HCT116 (cell line): ENCODE data around the gene SGIP1.

ENCODE experiments used
- EGR1 ChIP-seq: IDR thresholded peaks from 2 replicates; pipeline ENCODE4 v1.6.1; 2012; ENCODE audit warnings: low read depth
- EZH2 ChIP-seq: fragments of 200-600 bp; sonication (generic); IDR thresholded peaks from 2 replicates; pipeline ENCODE4 v1.6.1; 2017; ENCODE audit warnings: antibody characterized with exemption, mixed run types
- POLR2AphosphoS5 ChIP-seq: IDR thresholded peaks from 2 replicates; pipeline ENCODE4 v1.6.1; 2011; ENCODE audit warnings: mild to moderate bottlenecking, low read depth, low read length, moderate library complexity
- RAD21 ChIP-seq: IDR thresholded peaks from 2 replicates; pipeline ENCODE4 v1.6.1; 2012; ENCODE audit warnings: low read depth, mild to moderate bottlenecking
- TCF7L2 ChIP-seq: IDR thresholded peaks from 2 replicates; pipeline ENCODE4 v1.7.0; 2011; ENCODE audit warnings: borderline replicate concordance, inconsistent platforms; ENCODE audit not compliant: insufficient read depth, insufficient read length; ENCODE audit errors: extremely low read depth
- YY1 ChIP-seq: IDR thresholded peaks from 2 replicates; pipeline ENCODE4 v1.6.1; 2011; ENCODE audit warnings: low read length, low read depth, moderate library complexity, mild to moderate bottlenecking; ENCODE audit not compliant: insufficient replicate concordance; ENCODE audit errors: extremely low read depth
- ZNF274 ChIP-seq: fragments of 200-500 bp; sonication (Bioruptor generic); IDR thresholded peaks from 2 replicates; pipeline ENCODE4 v1.6.1; 2014; ENCODE audit warnings: mild to moderate bottlenecking, low read depth, low read length, inconsistent platforms
- TF ChIP-seq, protein P1 (sequence below), 3 experiments: fragments of 200-600 bp in 1 of 3; sonication (generic) in 1 of 3; IDR thresholded peaks in 2 of 3; conservative IDR thresholded peaks in 1 of 3; 2 replicates each; pipeline ENCODE4 v1.5.1; 2012 to 2017; ENCODE audit warnings: low read depth in 2 of 3, low read length in 2 of 3, antibody characterized with exemption in 1 of 3, borderline replicate concordance in 1 of 3, control low read depth in 1 of 3, mild to moderate bottlenecking in 1 of 3, mixed read lengths in 1 of 3, mixed run types in 1 of 3, moderate library complexity in 1 of 3; ENCODE audit not compliant: insufficient read depth in 1 of 3
- TF ChIP-seq, protein P2 (sequence below): IDR thresholded peaks from 2 replicates; pipeline ENCODE4 v1.6.1; 2011; ENCODE audit warnings: mild to moderate bottlenecking, low read length, moderate library complexity; ENCODE audit not compliant: insufficient replicate concordance; ENCODE audit errors: extremely low read depth

DNA sequence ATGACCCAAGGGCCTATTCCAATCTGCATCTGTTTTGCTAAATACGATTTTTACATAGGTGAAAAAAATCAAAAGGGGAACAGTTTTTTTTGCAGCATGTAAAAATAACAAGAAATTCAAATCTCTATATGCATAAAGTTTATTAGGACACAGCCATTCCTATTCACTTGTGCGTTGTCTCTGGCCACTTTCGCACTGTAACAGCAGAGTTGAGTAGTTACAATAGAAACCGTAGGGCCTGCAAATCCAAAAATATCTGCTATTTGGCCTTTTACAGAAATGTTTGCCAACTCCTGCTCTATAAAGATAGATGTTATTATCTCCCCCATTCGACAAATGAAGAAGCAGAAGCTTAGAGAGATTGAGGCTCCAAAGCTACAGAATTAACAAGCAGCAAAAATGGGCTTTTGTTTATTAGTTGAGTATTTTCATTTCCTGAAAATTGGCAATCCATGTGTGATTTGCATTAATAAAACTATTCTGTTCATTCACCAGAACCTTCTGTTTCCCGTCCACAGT, 223.8 kb downstream of the SGIP1 start:
- TF ChIP-seq, protein P1, sequence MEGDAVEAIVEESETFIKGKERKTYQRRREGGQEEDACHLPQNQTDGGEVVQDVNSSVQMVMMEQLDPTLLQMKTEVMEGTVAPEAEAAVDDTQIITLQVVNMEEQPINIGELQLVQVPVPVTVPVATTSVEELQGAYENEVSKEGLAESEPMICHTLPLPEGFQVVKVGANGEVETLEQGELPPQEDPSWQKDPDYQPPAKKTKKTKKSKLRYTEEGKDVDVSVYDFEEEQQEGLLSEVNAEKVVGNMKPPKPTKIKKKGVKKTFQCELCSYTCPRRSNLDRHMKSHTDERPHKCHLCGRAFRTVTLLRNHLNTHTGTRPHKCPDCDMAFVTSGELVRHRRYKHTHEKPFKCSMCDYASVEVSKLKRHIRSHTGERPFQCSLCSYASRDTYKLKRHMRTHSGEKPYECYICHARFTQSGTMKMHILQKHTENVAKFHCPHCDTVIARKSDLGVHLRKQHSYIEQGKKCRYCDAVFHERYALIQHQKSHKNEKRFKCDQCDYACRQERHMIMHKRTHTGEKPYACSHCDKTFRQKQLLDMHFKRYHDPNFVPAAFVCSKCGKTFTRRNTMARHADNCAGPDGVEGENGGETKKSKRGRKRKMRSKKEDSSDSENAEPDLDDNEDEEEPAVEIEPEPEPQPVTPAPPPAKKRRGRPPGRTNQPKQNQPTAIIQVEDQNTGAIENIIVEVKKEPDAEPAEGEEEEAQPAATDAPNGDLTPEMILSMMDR (IDR thresholded peaks at IDR 0.05 in 2 of 3, conservative IDR thresholded peaks at IDR 0.05 in 1 of 3; ENCODE audit: borderline replicate concordance in 1 of 3, insufficient read depth in 1 of 3, low read depth in 2 of 3, low read length in 2 of 3), result no peak
- TF ChIP-seq EGR1 (no peak), RAD21 (no peak), EZH2 (no peak), TCF7L2 (no peak), YY1 (no peak), ZNF274 (no peak), POLR2AphosphoS5 (no peak)
- TF ChIP-seq, protein P2, sequence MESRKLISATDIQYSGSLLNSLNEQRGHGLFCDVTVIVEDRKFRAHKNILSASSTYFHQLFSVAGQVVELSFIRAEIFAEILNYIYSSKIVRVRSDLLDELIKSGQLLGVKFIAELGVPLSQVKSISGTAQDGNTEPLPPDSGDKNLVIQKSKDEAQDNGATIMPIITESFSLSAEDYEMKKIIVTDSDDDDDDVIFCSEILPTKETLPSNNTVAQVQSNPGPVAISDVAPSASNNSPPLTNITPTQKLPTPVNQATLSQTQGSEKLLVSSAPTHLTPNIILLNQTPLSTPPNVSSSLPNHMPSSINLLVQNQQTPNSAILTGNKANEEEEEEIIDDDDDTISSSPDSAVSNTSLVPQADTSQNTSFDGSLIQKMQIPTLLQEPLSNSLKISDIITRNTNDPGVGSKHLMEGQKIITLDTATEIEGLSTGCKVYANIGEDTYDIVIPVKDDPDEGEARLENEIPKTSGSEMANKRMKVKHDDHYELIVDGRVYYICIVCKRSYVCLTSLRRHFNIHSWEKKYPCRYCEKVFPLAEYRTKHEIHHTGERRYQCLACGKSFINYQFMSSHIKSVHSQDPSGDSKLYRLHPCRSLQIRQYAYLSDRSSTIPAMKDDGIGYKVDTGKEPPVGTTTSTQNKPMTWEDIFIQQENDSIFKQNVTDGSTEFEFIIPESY, result no peak
